Endothelial cell of umbilical vein (primary cell): Measurements from ENCODE around the gene VAV3. TPM values are rescaled to one million over a fixed set of nuclear protein-coding genes. Genes with fewer than 3 reads are reported as not detected.

ENCODE experiments used
- BruUV-seq: library from RNA; stranded (reverse); fragments of 400-500 nt; replicated peaks from 2 replicates; lab custom pipeline; 2021; lab: Mats Ljungman, UMichigan
- CTCF ChIA-PET: fragments of 300-600, 350-600 bp; sonication (Branson Sonifier 250); formaldehyde crosslinking; loops from one replicate; lab custom pipeline; 2021; ENCODE audit warnings: antibody characterized with exemption, inconsistent platforms; lab: Charles Lee
- POLR2A ChIA-PET: fragments of 300-600, 350-600 bp; sonication (Branson Sonifier 250); formaldehyde crosslinking; loops from one replicate; lab custom pipeline; 2021; ENCODE audit warnings: antibody characterized with exemption, inconsistent platforms; lab: Charles Lee
- DNase-seq: peaks from one replicate; pipeline ENCODE4 v3.0.0-alpha.2; 2011; ENCODE audit warnings: low read depth, low spot score
- FAIRE-seq: peaks from 2 replicates; lab custom pipeline; 2011; peaks lifted over from hg19 to GRCh38; lab: Jason Lieb, UNC
- H2AFZ ChIP-seq: 2 replicates; pipeline ENCODE4 v1.6.0; 2012; ENCODE audit warnings: low read depth, low read length, control low read depth, inconsistent platforms
- H3K27ac ChIP-seq: 2 replicates; pipeline ENCODE4 v1.5.1; 2011; ENCODE audit warnings: low read depth, mild to moderate bottlenecking, control low read depth, low read length, moderate library complexity; ENCODE audit not compliant: insufficient read depth
- H3K27me3 ChIP-seq, 2 experiments: 2 replicates each; pipeline versions ENCODE4 v1.6.0 to v1.6.1; 2011; ENCODE audit warnings: low read length in 2 of 2, mixed read lengths in 1 of 2; ENCODE audit not compliant: control insufficient read depth in 2 of 2, insufficient read depth in 2 of 2
- H3K36me3 ChIP-seq, 2 experiments: 2 replicates in 1 of 2; 3 replicates in 1 of 2; pipeline ENCODE4 v1.5.1; 2011; ENCODE audit warnings: low read length in 2 of 2, mild to moderate bottlenecking in 1 of 2, moderate library complexity in 1 of 2; ENCODE audit not compliant: control insufficient read depth in 2 of 2, insufficient read depth in 2 of 2; ENCODE audit errors: extremely low read depth in 1 of 2
- H3K4me1 ChIP-seq: 3 replicates; pipeline ENCODE4 v1.5.1; 2011; ENCODE audit warnings: mild to moderate bottlenecking, low read length; ENCODE audit not compliant: control insufficient read depth, insufficient read depth; ENCODE audit errors: extremely low read depth
- H3K4me2 ChIP-seq: 2 replicates; pipeline ENCODE4 v1.6.1; 2011; ENCODE audit warnings: low read length, control low read depth, mixed read lengths; ENCODE audit not compliant: insufficient read depth
- H3K4me3 ChIP-seq, 3 experiments: fragments of 200-600 bp in 1 of 3; sonication (generic), shearing (Covaris generic) in 1 of 3; replicated peaks in 1 of 3; 2 replicates each; pipeline ENCODE4 v1.5.1; 2011 to 2016; ENCODE audit warnings: control low read depth in 3 of 3, low read length in 3 of 3, mild to moderate bottlenecking in 2 of 3, inconsistent platforms in 1 of 3, low read depth in 1 of 3, moderate library complexity in 1 of 3; ENCODE audit not compliant: insufficient read depth in 1 of 3
- H3K79me2 ChIP-seq: 2 replicates; pipeline ENCODE4 v1.6.0; 2012; ENCODE audit warnings: low read length, inconsistent platforms; ENCODE audit not compliant: control insufficient read depth, insufficient read depth
- H3K9ac ChIP-seq: replicated peaks from 2 replicates; pipeline ENCODE3; 2011; ENCODE audit warnings: low read length, control low read depth; ENCODE audit not compliant: insufficient read depth; ENCODE audit errors: extremely low read depth
- H3K9me1 ChIP-seq: replicated peaks from 3 replicates; pipeline ENCODE4 v1.6.0; 2011; ENCODE audit warnings: mild to moderate bottlenecking, low read length; ENCODE audit not compliant: control insufficient read depth, insufficient read depth; ENCODE audit errors: extremely low read depth
- H3K9me3 ChIP-seq: replicated peaks from 2 replicates; pipeline ENCODE4 v1.5.1; 2012; ENCODE audit warnings: low read length, inconsistent platforms; ENCODE audit not compliant: control insufficient read depth, insufficient read depth
- H4K20me1 ChIP-seq: replicated peaks from 2 replicates; pipeline ENCODE3; 2011; ENCODE audit warnings: mild to moderate bottlenecking, low read length; ENCODE audit not compliant: control insufficient read depth, insufficient read depth; ENCODE audit errors: extremely low read depth
- CTCF ChIP-seq, 2 donors: IDR thresholded peaks; 1 replicate in 1 of 2; 2 replicates in 1 of 2; pipeline ENCODE4 v1.5.1; 2011; ENCODE audit warnings: low read length in 2 of 2, mild to moderate bottlenecking in 2 of 2, moderate library complexity in 2 of 2, control low read depth in 1 of 2, inconsistent platforms in 1 of 2, low read depth in 1 of 2; ENCODE audit not compliant: insufficient read depth in 1 of 2; ENCODE audit errors: extremely low read depth in 1 of 2
- EZH2 ChIP-seq: IDR thresholded peaks from 2 replicates; pipeline ENCODE4 v1.6.1; 2012; ENCODE audit warnings: borderline replicate concordance, low read depth, mild to moderate bottlenecking, moderate library complexity, low read length, inconsistent platforms; ENCODE audit not compliant: severe bottlenecking
- FOS ChIP-seq: IDR thresholded peaks from 2 replicates; pipeline ENCODE4 v1.6.1; 2011; ENCODE audit warnings: mild to moderate bottlenecking, low read length, moderate library complexity, borderline replicate concordance; ENCODE audit not compliant: insufficient read depth
- GATA2 ChIP-seq: IDR thresholded peaks from 2 replicates; pipeline ENCODE4 v1.7.0; 2011; ENCODE audit warnings: low read depth, mild to moderate bottlenecking, moderate library complexity, mixed read lengths, low read length; ENCODE audit not compliant: insufficient read length, insufficient read depth
- JUN ChIP-seq: IDR thresholded peaks from 2 replicates; pipeline ENCODE4 v1.6.1; 2011; ENCODE audit warnings: borderline replicate concordance, low read depth; ENCODE audit not compliant: insufficient read length, insufficient read depth
- MAX ChIP-seq: IDR thresholded peaks from 2 replicates; pipeline ENCODE4 v1.6.1; 2011; ENCODE audit not compliant: insufficient read depth, insufficient read length
- MYC ChIP-seq: IDR thresholded peaks from one replicate; pipeline ENCODE4 v1.6.1; 2011; ENCODE audit warnings: mild to moderate bottlenecking, low read depth, low read length
- POLR2A ChIP-seq: IDR thresholded peaks from 2 replicates; pipeline ENCODE4 v1.6.1; 2012; ENCODE audit warnings: low read depth, mild to moderate bottlenecking, control low read depth, low read length
- POLR2AphosphoS5 ChIP-seq: IDR thresholded peaks from 2 replicates; pipeline ENCODE4 v1.6.1; 2012; ENCODE audit warnings: low read depth, mild to moderate bottlenecking, control low read depth, low read length, moderate library complexity; ENCODE audit not compliant: insufficient read depth
- dilution Hi-C: fragments of 300-500 bp; cut with MboI; formaldehyde crosslinking; loops from one replicate; pipeline ENCODE4 v1.15.0; 2019; ENCODE audit warnings: low sequenced_read_pairs; ENCODE audit not compliant: extremely low pct_ligation_motif_present
- intact Hi-C: fragments of 100-400 bp; cut with micrococcal nuclease; formaldehyde crosslinking; loops from one replicate; pipeline ENCODE4 v1.10.0; 2022
- polyA plus RNA-seq, 4 experiments: library from polyadenylated mRNA; depleted of rRNA in 3 of 4; stranded (reverse) in 3 of 4; unstranded in 1 of 4; fragments of >200 nt; gene quantifications; 2 replicates each; pipeline versions ENCODE4 v1.2.1 to v1.2.3, GENCODE V29; 2011 to 2012; ENCODE audit warnings: missing spikeins in 1 of 4
- total RNA-seq: library from RNA; stranded (reverse); gene quantifications from 2 replicates; pipeline ENCODE4 v1.2.3, GENCODE V29; 2021

The VAV3 gene
- total and polyA plus RNA-seq, 2 donors (not counting 3 experiments of a cell fraction or from before 2014, with no cell fraction given), result 0.18 to 1.5 TPM

- BruUV-seq, result no TSS peak
- Histone ChIP-seq H3K79me2 (no peaks in the 10 kb centered on the region), H2AFZ (no peak overlapping the region), H3K9me1 (no peaks in the 10 kb centered on the region), H3K9ac (no peak overlapping the region), H3K27me3 (no peaks in the 10 kb centered on the region), H3K9me3 (no peaks in the 10 kb centered on the region), H4K20me1 (no peaks in the 10 kb centered on the region), H3K4me2 (no peak overlapping the region), H3K4me3 (no peak overlapping the region), H3K4me1 (peaks cover 20% of the 10 kb centered on the region), H3K36me3 (no peaks in the 10 kb centered on the region), H3K27ac (no peak overlapping the region)
- ChIA-PET POLR2A (no interaction called here), CTCF (interaction anchor here (0.7 kb wide), 1 partner anchor 158 kb away, joined by 3 read pairs; no protein-coding TSS in a partner anchor)
- DNase-seq, result no peak
- dilution Hi-C loops (no loop called here), intact Hi-C loops (no loop called here)
- TF ChIP-seq JUN, result no peak
- TF ChIP-seq POLR2A, result no peak
- TF ChIP-seq GATA2, result no peak
- TF ChIP-seq CTCF (IDR thresholded peaks at IDR 0.05; ENCODE audit: extremely low read depth in 1 of 2, insufficient read depth in 1 of 2, low read depth in 1 of 2, low read length in 2 of 2), result no peak
- no peak for TF ChIP-seq MYC
- no peak for TF ChIP-seq EZH2
- TF ChIP-seq MAX, result no peak
- TF ChIP-seq POLR2AphosphoS5, result no peak
- no peak for TF ChIP-seq FOS
- FAIRE-seq, result no peak
Measured at GRCh38 chr1:107940017-107940577, 24.9 kb downstream of the VAV3 start.
